GM18517 (cell line): ENCODE measurements around the gene LRIF1.
"Not testable (repeated sequence)": the region's sequence is repeated elsewhere in the genome, so short reads cannot be mapped to it uniquely, and the experiment has no call there.

Experiments
- ATAC-seq: cut with Tn5 transposase; IDR thresholded peaks from one replicate; pipeline ENCODE4 v1.9.1; 2021; ENCODE audit warnings: mild to moderate bottlenecking, moderate library complexity; ENCODE audit not compliant: unreplicated experiment

The LRIF1 gene, protein sequence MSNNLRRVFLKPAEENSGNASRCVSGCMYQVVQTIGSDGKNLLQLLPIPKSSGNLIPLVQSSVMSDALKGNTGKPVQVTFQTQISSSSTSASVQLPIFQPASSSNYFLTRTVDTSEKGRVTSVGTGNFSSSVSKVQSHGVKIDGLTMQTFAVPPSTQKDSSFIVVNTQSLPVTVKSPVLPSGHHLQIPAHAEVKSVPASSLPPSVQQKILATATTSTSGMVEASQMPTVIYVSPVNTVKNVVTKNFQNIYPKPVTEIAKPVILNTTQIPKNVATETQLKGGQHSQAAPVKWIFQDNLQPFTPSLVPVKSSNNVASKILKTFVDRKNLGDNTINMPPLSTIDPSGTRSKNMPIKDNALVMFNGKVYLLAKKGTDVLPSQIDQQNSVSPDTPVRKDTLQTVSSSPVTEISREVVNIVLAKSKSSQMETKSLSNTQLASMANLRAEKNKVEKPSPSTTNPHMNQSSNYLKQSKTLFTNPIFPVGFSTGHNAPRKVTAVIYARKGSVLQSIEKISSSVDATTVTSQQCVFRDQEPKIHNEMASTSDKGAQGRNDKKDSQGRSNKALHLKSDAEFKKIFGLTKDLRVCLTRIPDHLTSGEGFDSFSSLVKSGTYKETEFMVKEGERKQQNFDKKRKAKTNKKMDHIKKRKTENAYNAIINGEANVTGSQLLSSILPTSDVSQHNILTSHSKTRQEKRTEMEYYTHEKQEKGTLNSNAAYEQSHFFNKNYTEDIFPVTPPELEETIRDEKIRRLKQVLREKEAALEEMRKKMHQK

DNA sequence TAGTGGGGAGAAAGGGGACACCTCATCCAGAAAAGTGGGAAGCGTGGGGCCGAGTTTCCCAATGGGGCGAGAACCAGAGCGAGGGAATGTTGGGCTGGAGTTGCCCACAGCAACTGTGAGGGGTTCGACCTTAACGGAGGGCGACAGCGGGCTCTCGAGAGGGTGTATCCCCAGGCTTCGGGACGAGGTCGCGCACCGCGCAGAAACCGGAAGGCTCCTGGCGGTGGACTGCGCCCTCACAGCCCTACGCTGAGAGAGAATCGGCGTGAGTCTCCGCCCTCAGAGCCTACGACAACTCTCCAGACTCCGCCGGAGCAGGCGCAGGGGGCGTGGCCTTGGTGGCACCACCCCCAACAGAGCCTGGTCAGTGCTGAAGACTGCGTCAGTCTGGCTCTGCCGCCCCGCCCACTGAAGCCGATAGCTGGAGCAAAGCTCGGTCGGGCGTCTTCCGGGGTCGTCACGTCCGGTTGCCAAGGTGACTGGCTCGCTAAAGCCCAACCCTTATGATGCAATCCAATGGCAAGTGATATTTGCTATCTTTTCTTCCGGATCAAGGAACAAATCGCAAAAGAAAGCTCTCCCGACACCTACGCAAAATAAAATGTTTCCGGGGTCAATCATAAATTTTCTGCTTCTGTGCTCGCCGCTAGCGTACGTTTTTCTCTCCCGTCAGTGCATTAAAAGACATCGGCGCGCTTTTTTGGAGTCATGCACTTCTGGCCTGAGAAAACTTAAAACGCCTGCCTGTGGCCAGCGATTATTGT, at the start of gene LRIF1:
Gene LRIF1 (minus strand): TSS at position 232 of the 764 bp plus-strand sequence. CDS start 234 bp downstream, outside the sequence.
- ATAC-seq, result peak; percentile 93

DNA sequence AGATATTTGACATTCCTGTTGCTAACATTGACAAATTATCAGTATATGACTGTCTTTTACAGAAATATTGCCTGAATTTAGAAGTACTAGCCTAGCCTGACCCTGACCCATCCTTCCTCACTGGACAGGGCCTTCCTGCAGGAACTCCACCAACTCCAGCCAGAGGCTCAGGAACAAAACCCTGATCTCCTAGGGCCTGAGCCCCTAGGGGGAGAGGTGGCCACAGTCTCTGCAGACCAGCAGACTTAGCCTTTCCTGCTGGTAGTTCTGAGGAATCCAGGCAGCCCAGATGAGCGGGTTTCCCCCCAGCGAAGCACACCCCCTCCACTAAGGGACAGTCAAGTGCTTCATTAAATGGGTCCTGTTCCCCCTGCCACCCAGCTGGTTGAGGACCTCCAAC, 44.3 kb upstream of the LRIF1 start:
- no peak for ATAC-seq

DNA sequence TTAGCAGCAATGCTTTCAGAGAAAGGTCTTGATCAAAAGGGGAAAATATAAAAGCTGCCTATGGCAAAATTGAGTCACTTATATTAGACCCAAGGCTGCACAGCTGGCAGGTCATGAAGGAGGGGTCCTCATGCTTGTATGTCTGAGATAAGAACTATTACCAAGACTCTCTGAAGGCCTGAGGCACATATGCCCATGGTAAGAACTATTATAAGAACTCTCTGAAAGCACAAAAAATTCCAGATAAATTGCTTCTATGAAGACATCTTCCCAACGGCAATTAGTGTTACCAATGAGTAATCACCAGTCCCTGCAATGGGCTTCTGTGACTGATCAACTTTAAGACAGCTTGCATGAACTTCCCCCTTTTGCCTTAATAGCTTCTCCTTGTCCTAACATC, 42.8 kb upstream of the LRIF1 start:
- ATAC-seq, result no peak

DNA sequence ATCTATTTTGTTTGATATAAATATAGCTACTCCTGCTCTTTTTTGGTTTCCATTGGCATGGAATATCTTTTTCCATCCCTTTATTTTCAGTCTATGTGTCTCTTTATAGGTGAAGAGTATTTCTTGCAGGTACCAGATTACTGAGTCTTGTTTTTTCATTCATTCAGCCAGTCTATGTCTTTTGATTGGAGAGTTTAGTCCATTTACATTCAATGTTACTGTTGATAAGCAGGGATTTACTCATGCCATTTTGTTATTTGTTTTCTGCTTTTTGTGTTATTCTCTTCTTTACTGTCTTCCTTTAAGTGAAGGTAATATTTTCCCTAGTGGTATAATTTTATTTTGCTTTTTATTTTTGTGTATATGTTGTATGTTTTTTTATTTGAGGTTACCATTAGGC, 35.9 kb upstream of the LRIF1 start:
- not testable (repeated sequence) for ATAC-seq

DNA sequence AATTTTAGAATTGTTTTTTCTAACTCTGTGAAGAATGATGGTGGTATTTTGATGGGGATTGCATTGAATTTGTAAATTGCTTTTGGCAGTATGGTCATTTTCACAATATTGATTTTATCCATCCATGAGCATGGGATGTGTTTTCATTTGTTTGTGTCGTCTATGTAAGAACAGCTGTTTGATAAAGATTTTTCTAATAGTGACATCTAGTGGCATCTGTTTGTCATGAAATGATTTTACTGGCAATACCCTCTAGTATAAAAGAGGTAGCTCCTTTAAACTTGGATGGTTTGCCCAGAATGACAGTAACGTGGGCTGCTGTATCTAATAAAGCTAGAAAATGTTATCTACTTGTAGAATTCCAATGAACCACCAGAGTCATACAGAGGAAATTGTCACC, 28.6 kb upstream of the LRIF1 start:
- ATAC-seq, result not testable (repeated sequence)

DNA sequence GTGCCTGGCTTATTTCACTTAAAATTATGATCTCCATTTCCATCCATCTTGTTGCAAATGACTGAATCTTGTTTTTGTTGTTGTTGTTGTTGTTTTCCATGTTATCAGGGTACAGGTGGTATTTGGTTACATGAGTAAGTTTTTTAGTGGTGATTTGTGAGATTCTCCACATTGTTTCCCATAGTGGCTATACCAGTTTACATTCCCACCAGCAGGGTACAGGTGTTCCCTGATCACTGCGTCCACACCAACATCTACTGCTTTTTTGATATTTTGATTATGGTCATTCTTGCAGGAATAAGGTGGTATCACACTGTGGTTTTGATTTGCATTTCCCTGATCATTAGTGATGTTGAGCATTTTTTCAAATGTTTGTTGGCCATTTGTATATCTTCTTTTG, 27.6 kb upstream of the LRIF1 start:
- ATAC-seq, result not testable (repeated sequence)

DNA sequence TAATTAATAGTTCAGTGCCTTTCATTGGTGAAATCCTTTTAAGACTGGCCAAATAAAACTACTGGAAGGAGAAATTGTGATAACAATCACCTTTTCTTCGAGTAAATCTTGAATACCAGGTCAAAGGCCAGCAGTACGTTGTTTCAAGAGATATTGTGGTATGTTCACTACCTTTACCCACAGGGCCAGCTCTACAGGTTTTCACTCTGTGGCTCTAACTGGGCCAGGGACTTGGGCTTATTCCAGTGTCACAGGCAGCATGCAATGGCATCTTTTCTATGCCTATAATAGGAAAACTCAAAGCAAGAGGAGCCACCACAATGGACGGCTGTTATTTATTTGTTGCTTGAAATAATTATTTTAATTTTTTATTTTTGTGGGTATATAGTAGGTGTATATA, 26.8 kb upstream of the LRIF1 start:
- no peak for ATAC-seq

DNA sequence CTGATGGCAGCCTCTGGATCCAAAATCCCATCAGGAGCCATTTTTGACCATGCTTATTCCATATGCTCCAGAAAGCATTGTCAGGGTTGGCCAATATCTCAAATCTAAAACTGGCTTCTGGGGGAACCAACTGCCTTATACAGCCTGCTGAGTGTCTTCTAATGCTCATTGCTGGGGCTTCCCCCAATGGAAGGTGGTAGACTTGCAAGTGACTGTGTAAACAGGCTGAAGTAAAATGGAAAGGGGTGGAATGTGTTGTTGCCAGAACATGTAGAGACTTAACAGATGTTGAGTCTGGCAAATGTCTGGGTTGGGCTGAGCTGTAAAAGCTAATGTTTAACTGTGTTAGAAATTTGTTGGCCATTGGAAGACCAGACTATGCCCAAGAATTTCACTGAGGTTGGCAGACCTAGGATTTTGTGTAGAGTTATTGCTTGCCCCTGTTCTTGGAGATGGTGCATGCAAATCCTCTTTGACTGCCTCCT, 22.7 kb upstream of the LRIF1 start:
- no peak for ATAC-seq

DNA sequence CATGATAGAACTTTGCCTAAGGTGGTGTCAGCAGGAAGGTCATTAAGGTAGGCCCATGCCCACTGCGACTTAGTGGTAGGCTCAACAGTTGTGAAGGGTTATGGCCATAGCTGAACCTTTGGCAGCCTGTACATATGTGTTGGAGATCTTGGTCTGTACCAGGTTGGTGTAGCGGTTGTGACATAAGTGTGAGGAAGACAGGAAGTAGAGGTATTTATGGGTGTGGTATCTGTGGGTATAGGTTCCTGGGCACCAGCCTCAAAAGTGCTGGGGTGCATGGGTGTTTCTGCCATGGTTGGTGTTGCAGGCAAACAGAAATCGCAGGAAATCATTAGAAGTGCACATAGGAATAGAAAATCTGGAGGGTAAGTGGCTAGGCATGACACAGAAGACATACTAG, 18.6 kb upstream of the LRIF1 start:
- no peak for ATAC-seq

DNA sequence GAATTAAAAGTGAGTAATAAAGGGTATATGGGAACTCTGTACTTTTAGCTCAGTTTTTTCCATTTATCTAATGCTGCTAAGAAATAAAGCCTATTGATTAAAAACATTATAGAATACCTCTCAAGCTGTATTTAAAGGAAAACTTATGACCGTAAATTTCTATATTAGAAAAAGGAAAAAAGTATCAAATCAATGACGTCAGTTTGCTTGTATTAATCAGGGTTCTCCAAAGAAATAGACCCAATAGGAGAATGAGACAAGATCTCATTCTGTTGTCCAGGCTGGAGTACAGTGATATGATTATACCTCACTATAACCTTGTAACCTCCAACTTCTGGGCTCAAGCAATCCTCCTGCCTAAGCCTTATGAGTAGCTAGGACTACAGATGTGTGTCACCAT, 15.4 kb upstream of the LRIF1 start:
- ATAC-seq, result no peak

DNA sequence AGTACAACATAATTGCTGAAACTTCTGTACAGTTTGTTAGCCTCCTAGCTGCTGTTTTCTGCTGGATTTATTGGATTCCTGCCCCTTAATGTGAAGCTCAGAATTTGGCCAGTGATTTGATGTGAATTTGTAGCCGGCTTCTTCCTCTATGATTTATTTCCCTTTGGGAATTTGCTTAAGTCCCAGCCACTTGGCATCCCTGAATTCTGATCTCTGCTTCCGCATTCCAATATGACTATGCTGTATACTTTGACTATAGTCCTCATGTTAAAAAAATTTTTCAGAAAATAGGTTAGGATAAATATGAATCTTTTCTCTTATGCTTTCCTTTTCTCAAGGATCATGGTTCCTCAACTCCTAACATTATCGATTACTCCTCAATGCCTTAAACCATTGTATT, 12.4 kb upstream of the LRIF1 start:
- ATAC-seq, result no peak

DNA sequence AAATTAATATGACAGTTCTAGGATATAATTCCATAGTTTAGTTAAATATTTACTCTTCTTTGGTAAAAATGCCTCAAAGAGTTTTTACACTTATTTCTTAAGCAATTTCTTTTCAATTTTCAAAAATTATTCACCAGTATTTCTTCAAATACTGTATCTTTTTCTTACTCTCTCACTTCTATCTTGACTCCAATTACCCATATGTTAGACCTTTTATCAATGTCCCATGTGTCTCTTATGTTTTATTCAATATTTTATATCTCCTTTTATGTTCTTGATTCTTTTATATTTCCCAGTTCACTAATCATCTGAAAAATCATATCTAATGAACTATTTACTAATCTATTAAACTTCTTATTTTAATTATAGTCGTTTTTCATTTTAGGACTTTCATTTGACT, 11.5 kb upstream of the LRIF1 start:
- no peak for ATAC-seq

DNA sequence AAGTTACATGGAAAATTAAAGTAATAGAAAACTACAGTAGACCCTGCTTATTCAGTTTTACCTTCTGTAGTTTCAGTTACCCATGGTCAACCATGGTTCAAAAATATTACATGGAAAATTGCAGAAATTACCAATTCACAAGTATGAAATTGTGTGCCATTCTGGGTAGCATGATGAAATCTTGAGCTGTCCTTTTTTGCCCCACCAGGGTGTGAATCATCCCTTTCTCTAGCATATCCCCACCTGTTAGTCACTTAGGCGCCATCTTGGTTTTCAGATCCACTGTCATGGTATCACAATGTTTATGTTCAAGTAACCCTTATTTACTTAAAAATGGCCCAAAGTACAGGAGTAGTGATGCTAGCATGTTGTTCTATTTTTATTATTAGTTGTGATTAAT, 3.5 kb upstream of the LRIF1 start:
- no peak for ATAC-seq

DNA sequence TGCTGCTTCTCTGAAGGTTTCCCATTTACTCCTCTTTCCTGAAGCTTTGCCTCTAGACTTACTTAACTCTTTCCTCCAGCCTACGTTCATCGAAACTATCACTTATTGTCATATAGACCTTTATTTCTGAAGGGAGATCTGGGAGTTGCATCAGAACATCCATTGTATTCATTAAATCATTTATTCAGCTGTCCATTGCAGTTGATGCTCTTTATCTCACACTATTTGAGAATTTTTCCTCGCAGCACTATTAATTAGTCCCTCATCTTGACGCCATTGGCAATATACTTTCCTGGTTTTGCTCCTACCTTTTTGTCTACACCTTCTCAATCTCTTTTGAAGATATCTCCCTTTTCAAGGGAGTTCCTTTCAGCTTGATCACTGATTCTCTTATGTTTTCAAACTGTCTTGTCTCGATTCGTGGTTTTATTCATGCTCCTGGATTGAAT, 757 bp upstream of the LRIF1 start:
- ATAC-seq, result no peak

DNA sequence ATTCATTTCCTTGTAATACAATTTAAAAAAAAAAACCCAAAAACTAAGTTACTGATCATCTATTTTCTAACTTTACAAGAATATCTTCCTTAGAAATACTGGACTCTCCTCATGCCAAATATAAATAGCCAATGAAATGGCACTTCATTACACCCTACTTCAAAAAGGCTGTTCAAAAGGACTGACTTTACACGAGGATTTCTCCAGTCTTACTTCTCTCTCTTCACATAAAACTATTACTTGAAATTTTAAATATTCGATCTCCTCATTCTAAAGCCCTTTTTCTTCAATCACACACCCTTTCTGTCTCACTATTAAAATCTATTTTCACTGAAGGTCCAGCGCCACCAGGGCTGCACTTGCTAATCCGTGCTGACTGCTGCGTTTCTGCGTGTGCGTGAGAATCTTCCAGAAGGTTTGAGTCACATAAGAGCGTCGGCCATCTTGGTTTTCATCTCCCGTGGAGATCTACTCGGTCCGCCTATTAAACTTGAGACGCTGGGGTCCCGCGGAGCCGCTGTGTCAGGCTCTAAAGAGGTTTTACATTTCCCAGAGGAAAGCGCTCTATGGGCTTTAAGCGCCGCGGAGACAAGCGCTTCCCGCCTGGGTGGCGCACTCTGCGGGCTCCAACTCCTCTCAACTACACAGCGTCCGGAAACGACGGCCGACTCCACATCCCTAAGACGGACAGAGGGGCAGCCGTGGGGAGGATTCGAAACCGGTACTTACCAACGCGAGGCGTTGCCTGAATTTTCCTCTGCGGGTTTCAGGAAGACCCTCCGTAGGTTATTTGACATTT, 631 bp downstream of the LRIF1 start:
- peak; percentile 34 for ATAC-seq

DNA sequence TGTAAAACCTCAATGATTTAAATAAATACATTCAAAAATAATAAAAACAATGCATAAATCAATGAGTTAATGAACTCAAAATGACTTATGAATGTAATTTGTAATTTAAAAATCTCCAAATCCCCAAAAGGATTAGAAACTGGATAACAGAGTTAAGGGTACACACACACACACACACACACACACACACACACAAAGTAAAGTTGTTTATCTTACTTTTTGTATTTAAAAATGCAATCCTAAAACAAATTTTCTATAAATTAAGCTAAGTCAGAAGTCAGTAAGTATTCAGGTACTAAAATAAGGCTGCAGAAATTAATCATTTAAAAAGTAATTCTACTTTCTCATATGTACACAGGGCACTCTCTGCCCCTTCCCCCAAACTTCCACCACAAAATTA, 1.8 kb downstream of the LRIF1 start:
- ATAC-seq, result no peak

DNA sequence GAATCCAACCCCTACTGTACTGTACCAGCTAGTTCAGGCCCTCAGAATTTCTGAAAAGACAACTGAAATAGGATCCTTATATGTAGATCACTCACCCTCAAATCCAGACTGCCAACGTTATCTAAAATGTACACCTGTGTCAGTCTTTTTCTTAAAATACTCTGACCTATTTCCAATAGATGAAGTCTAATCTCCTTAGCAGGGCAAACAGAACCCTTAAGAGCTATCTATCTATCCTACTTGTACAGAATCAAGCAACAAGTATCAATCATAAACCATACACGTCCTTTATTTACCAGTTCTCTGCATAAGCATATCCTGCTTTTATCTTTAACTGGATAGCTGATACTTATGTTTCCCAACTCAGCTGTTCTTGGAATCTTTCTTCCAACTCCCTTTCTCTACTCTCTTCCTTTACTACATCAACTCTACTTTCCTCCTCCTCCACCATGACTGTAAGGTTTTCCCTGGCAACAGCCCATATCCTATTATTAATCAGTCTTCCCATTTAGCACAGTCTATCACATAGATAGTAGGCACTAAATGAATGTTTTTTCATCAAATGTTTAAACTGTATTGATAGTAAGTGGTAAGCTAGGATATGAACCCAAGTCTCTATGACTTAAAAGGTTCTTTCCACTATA, 2.8 kb downstream of the LRIF1 start:
- ATAC-seq, result no peak

DNA sequence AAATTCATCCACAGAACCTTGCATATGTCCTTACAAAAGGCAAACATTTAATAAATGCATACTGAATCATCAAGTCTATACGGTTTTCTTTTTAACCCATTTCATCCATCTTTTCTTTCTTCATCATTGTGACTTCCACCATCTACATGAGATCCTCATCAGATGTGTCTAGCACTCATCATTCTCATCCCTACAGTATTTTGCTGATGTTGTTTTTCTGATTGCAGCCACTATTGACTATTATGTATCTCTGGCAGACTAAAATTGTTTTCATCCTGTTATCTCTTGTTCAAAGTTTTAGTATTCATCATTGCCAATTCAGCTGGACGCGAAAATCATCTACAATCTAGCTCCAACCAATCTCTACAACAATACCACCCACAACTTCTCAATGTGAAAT, 5.9 kb downstream of the LRIF1 start:
- ATAC-seq, result no peak

DNA sequence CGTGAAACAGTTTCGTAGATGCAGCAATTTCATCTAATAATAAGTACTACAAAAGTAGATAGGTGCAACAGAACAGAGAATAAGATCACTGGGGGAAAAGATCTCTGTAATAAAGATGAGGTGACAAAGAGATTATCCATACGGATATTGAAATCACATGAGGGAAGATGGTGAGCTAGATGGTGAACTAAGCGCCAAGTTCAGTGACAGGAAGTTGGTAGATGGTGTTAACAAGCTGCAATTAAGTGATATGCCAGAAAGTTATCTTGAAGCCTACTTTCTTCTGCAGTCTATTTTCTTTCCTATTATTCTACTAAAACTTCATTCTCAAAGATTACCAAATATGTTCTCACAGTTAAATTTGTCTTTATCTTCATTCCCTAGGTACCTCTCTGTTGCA, 7.1 kb downstream of the LRIF1 start:
- ATAC-seq, result no peak

DNA sequence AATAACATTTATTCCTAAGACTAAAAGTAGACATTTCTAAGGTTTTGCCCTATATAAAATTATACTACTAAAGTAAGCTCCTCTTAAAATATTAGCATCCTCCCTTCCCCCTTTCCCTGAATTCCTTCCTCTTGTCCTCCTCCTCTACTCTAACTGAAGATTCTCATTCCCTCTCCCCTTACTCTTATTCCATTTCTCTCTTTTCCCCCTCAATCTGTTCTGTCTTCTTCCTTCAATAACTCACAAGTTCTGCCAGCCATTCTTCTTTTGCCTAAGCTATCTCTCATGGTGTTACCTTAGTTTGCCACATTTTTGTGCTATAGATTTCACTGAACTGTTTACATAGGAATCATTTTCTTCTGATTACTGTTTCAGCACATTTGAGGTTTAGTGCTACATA, 10.7 kb downstream of the LRIF1 start:
- no peak for ATAC-seq
